GM19239 (cell line): ENCODE results near the gene ZNF521.

Source experiments
- DNase-seq: peaks from one replicate; pipeline ENCODE4 v3.0.0; 2011; ENCODE audit warnings: low spot score; ENCODE audit not compliant: insufficient read length
- FAIRE-seq: peaks from 2 replicates; lab custom pipeline; 2011; peaks lifted over from hg19 to GRCh38; lab: Jason Lieb, UNC

The ZNF521 gene

DNA sequence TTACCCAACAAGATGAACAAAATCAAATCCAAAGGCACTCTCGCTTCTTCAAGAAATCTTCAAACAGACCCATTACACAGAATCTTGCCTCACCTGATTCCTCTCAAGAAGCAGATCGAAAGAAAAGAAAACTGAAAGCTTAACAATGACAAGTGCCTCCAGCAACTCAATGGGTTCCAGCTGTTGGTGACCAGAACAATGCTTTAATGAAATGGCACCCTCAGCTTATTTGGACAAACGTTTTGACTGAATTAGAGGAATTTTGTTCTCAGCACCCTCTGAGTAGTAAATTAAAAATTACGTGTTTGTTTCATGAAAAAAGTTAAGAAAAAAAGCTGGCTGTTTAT lies 211.0 kb downstream of the ZNF521 start:
- no peak for FAIRE-seq
- no peak for DNase-seq

- DNase-seq (no peak), FAIRE-seq (no peak)
Observed at GRCh38 chr18:25140124-25140961, 211.6 kb downstream of the ZNF521 start.

DNA sequence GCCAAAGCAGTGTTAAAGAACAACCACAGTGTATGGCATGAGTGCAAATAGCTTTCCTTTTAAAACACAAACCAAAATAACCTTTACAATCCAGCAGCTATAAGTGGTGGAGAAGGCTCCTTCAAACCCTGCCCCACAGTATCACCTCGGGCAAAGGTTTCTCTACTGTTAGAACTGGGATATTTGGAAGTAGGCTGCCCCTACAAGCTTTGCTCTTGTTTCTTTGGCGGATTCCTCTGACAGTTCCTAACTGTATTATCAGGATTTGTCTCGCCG lies 214.8 kb downstream of the ZNF521 start:
- FAIRE-seq (no peak), DNase-seq (no peak)

DNA sequence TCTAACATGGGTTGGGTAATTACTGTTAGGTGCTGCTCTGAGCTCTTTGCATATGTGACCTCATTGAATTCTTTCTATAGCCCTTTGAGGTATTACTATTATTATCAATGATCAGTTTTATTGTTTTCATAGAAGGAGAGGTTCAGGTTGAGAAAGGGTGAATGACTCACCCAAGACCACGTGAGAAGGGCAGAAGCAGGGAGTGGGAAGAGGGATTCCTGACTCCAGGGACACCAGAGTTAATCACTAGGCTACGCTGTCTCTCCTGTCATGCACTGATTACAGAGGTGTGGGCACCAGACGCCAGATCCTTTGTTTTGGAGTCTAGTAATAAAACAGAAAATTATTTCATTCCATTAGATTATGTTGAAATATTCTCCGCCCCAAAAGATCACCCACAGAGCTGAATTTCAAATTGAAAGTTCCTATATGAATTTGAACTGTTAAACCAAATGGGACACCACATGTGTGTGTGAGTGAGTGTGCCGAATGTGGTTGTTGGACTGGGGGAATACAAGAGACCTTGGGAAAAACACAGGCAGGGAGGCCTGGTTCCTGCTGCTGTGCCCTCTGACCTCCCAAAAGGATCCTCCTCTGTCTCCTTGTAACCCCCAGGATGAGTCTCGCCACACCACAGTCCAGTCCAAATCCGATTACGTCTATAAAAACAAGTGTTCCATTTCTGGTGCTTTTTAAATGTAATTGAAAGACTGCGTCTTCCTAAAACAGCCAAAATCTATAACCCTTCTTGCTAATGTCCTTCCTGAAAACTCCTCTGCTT lies 215.4 kb downstream of the ZNF521 start:
- FAIRE-seq (no peak), DNase-seq (no peak)

DNA sequence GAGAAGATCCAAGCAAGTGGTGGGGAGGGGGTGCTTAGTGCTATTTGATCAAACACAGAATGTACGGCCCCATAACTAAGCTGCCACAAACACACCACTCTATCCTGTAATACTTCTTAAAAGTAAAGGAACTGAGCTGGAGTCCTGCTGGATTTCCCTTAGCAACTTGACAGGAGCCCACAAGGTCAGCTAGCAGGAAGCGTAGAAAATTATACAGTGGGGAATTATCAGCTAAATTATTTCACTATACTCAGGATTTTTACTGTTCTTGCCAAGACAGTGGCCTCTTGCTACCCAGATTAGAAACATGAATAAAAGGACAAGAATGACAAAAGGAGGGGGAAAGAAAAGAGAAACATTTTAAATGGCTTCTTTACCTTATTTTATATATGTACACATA lies 217.1 kb downstream of the ZNF521 start:
- FAIRE-seq (no peak), DNase-seq (no peak)

DNA sequence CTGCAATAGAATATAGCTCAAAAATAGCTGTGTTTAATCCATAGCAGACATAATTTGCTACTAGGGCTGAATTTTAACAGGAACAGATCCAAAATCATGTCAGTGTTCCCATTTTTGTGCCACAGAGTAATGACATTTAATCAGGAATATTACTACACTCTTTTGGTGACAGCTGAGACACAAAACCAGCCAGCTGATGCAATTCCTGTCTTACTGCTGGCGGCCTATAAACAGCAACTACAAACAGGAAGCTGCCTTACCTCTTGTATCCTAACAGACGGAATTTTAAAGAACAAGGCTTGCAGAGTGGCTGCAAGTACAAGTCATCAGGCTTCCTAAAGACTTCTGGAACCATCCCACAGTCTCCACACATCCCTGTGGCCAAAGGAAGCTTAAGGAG lies 218.1 kb downstream of the ZNF521 start:
- FAIRE-seq: no peak
- DNase-seq: no peak

DNA sequence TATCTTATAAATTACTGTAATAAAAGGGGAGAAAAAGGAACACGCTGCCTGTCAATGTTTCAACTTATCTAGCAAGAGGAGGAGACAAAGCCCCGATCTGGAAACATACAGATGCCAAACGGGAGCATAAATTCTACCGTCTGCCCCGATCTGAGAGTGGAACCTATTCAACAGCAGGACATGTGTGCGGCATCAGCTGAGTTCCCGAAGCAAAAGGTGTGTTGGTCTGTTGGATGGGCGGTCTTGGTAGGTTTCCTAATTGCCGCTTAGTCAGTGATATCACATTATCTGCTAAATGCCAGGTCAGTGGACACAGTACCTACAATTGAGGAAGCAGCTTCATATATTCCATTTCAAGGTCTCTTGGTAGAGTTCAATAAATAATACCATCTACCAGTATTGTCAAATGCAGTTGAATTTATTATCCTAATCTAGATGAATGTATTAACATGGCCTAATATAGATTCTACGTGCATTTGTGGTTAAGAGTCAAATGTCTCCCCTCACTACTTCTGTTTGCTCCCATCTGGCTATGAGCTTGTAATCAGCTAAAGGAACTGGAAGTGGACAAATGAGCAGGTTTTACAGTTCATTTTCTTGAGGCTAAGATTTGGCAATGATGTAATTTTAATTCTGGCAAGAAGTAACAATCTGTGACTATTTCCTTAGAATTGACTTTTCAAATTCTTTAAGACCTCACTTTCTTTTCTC lies 219.0 kb downstream of the ZNF521 start:
- FAIRE-seq (no peak), DNase-seq (no peak)

DNA sequence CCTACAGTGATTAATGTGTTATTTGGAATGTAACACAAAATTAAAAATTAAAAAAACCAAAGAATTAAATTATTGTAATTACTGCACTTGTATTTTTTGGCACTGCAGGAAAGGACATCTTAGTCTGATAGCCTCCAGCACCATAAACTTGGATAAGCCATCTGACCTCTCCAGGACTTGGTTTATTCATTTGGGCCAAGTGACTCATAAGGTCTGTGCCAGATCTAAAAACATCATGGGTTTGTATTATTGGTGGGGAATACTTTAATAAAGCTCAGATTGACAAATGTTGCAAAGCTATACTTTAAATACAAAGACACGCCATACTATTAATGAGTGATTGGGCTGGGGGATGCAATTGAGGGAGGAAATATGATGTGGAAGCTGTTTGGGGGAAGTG lies 225.2 kb downstream of the ZNF521 start:
- no peak for DNase-seq
- FAIRE-seq: no peak

GRCh38 chr18:25125680-25126079 lies 226.3 kb downstream of the ZNF521 start:
- no peak for FAIRE-seq
- DNase-seq: no peak

DNA sequence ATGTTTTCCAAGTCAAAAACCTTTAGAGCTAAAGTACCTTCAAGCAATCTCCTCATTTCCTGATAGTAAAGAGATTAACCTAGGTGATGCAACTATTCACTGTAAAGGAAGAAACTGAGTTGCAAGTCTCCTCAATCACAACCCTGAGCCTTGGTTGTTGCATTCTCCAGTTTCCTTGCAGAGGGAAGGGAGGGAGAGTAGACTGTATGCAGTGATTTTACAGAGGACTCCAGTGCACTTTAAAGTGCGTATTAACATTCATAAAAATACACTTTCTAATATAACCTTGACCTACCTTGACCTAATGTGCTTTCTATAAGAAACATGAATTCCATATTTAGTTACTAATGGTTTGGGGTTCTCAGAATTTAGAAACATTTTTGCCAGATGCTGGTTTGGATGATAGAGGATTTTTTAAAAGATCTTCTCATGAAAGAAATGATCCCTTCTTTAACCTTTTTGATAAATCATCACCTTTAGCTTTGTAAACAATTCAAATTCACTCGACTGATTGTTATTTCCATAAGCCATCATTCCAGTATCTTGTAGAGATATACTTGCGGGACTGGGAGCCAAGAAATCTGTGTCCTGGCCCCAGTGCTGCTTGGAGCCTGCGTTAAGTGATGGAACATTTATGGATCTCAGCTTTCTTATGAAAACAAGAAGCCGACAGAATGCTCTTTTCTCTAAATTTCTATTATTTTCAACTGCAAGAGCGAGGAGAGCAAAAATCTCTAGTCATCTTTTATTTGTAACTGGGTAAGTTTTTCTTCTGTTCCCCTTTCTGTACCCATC lies 228.3 kb downstream of the ZNF521 start:
- no peak for FAIRE-seq

GRCh38 chr18:25121442-25121841 lies 230.5 kb downstream of the ZNF521 start:
- no peak for DNase-seq
- FAIRE-seq: no peak

More for the DNA sequence above, 228.3 kb downstream of the ZNF521 start:
- no peak for DNase-seq

DNA sequence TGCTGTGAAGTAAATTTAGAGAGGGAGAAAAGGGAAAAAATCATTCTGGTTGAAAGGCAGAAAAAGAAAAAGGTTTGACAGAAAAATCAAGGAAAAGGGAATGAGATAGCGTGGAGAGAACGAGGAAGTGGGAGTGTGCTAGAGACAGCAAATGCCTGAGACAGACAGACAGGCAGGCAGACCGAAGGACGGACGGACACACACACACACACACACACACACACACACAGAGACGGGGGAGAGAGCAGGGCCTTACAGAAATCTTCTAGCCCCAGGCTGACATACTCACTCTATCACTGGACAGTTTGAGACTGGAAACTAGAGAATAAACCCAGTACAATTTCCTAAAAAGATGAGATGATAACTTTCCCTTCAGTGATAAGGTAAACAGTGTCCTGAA lies 238.4 kb downstream of the ZNF521 start:
- FAIRE-seq (no peak), DNase-seq (no peak)

GRCh38 chr18:25112821-25113434 lies 239.0 kb downstream of the ZNF521 start:
- no peak for DNase-seq
- no peak for FAIRE-seq

DNA sequence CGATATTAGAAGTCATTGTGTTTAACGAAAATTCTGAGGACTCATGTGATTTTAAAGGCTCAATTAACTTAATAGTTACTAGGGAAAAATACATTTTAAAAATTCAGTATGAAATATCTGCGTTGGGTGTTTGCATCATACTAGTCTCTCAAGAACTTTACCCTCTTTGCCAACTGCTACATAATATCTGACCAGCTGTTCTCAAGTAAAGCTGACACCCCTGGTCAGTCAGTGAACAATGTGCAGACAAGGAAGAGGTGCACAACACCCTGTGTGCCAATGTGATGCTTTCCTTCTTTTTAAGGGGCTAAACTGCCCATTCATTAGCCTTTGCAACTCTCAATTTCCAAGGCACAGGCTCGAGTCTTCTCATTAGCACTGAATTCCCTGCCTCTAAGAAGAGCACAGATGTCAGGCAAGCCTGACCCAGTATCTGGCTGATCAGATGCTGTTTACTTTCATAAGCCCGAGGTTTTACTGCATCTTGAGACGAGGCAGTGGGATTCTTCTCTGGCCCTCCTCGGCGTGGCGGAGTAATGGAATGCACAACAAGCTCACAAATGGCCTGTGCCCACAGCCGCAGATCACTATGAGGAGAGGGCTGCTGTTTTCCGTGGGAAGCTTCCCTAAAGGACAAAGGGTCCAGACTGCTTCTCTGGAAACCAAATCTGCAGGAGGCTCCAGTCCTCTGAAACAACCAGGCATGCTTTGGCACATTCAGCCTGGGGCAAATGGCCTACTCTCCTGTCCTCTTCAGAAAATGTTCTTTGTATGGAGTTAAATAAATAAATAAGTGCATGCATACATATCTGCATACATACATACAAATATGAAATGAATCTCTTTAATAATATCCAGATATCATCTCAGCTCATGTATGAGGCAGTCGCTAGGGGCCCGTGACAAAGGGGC lies 240.3 kb downstream of the ZNF521 start:
- FAIRE-seq (no peak), DNase-seq (no peak)

DNA sequence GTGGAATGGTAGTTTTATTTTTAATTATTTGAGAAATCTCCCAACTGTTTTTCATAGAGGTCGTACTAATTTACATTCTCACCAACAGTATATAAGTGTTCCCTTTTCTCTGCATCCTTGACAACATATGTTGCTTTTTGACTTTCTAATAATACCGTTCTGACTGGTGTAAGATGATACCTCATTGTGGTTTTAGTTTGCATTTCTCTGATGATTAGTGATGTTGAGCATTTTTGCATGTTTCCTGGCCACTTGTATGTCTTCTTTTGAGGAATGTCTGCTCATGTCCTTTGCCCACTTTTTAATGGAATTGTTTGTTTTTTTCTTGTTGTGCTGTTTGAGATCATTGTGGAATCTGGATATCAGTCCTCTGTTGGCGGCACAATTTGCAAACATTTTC lies 242.5 kb downstream of the ZNF521 start:
- DNase-seq: no peak
- FAIRE-seq: no peak

DNA sequence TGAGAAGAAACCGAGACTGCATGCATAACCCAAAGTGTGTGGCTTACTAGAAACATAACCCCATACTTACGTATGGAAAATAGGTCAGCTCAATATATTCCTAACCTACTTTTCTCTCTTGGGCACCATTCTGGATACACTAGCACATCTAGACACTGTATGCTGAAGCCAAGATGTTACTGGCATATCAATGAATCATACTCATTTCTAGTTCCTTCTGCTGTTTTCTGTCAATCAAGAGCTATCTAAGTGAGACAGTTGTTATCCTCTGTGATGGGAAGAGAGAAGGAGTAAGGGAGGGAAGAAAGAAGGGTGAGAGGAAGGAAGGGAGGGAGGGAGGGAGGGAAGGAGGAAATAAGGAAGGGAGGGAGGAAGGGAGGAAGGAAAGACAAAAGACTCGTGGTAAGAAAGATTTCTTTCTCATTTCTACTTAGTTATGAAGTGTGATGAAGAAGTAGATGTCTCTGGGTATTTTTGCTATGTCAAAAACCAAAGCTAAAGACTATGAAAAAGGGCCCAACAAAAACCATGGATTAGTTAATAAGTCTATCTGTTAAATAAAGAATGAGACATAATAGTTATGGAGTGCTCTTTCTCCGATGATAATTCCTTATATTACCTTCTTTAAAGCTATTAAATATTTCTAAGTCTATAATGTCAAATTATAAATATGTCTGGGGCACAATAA lies 248.4 kb downstream of the ZNF521 start:
- FAIRE-seq (no peak), DNase-seq (no peak)

GRCh38 chr18:25102662-25103061 lies 249.3 kb downstream of the ZNF521 start:
- DNase-seq: no peak
- FAIRE-seq: no peak

DNA sequence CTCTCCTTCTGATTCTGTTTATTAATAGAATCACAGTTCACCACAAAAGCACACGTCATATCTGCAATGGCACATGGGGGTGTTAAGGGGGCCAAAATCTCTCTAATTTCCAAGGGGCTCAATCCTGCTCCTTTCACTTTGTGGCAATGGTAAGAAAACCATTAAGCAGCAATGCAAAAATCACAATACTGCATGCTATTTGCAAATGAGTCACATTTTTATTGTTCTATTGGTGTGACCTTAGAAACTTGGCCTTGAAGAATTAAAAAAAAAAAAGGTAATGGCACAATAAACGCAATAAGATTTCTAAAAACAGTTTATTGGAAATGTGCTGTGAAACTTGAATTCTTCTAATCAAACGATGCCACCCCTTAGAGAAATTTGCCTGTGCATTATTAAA lies 251.5 kb downstream of the ZNF521 start:
- FAIRE-seq: no peak
- DNase-seq: no peak

GRCh38 chr18:25099895-25100294 lies 252.1 kb downstream of the ZNF521 start:
- DNase-seq (no peak), FAIRE-seq (no peak)
